Measurements from ENCODE around the gene SEPTIN2. TPM values are rescaled to one million over a fixed set of nuclear protein-coding genes. Genes with fewer than 3 reads are reported as not detected.
A peak's percentile ranks its signal among the peaks of the same experiment; 100 is the strongest.

SEPTIN2 gene
- total RNA-seq, 1 experiment from 2014 or later, result 353 TPM

DNA sequence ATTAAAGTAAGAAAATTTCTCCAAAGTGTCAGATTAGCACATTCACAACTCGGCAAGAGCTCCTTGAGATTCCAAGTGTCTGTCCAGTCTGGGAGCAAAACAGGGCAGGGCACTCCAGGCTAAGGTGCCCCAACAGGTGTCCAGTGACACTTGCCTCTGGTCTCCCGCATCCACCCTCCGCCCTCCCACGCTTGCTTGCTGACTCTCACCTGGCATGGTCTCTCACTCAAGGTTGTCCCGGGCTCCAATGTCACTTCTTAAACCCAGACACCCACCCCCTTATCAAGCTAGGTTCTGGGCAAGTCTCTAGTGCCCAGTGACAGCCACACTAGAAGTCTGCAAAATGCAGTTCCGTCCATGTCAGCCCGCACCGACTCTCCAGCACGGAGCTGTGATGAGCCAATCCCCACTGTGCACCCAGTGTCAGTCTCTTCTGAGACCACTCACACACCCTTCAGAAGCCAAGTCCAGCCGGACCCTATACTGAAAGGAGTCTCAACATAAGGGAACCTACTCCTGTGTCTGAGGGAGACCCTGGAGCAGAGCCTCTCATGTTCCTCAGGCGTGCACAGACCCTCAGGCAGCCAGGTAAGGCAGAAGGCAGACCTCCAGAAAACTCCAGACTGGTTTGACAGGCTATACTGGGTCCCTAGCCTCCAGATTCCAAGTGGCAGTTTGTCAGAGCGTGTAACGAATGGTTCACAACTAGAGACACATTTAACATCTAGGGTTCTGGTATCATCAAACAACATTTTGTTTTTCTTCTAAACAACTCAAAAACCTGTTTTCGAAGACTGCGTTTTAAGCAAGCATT lies 45.8 kb upstream of the SEPTIN2 start:
- Mint-ChIP-seq H3K4me3 (no peak overlapping the region), H3K4me1 (peaks cover 39% of the 10 kb centered on the region), H3K9me3 (no peaks in the 10 kb centered on the region), H3K36me3 (peaks cover 22% of the 10 kb centered on the region), H3K27me3 (ENCODE audit: low read depth) (no peaks in the 10 kb centered on the region), H3K27ac (no peak overlapping the region)
- ATAC-seq (no peak), DNase-seq (ENCODE audit: low spot score) (no peak)
- CTCF ChIA-PET, result interaction anchor here (0.6 kb wide), 1 partner anchor 13 kb away, joined by 3 read pairs; no protein-coding TSS in a partner anchor
- TF ChIP-seq SP1 (CRISPR knock-in tag; conservative IDR thresholded peaks at IDR 0.05) (no peak), FOXK1 (CRISPR knock-in tag; IDR thresholded peaks at IDR 0.05) (no peak), ZBTB21 (CRISPR knock-in tag; IDR thresholded peaks at IDR 0.05; ENCODE audit: borderline replicate concordance) (no peak), ELF4 (CRISPR knock-in tag; IDR thresholded peaks at IDR 0.05; ENCODE audit: low read depth) (no peak), ZNF396 (CRISPR knock-in tag; IDR thresholded peaks at IDR 0.05; ENCODE audit: borderline replicate concordance) (no peak), JAZF1 (CRISPR knock-in tag; IDR thresholded peaks at IDR 0.05) (no peak), RELA (CRISPR knock-in tag; IDR thresholded peaks at IDR 0.05; ENCODE audit: borderline replicate concordance) (no peak), NFATC4 (CRISPR knock-in tag; IDR thresholded peaks at IDR 0.05) (no peak), ZNF671 (CRISPR knock-in tag; IDR thresholded peaks at IDR 0.05) (no peak), NR3C1 (CRISPR knock-in tag; conservative IDR thresholded peaks at IDR 0.05; ENCODE audit: low read depth) (no peak), ZNF416 (CRISPR knock-in tag; IDR thresholded peaks at IDR 0.05) (no peak), CREM (CRISPR knock-in tag; IDR thresholded peaks at IDR 0.05) (no peak)
- TF ChIP-seq, protein P1, sequence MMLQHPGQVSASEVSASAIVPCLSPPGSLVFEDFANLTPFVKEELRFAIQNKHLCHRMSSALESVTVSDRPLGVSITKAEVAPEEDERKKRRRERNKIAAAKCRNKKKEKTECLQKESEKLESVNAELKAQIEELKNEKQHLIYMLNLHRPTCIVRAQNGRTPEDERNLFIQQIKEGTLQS (CRISPR knock-in tag; conservative IDR thresholded peaks at IDR 0.05), result no peak
- TF ChIP-seq, protein P2, sequence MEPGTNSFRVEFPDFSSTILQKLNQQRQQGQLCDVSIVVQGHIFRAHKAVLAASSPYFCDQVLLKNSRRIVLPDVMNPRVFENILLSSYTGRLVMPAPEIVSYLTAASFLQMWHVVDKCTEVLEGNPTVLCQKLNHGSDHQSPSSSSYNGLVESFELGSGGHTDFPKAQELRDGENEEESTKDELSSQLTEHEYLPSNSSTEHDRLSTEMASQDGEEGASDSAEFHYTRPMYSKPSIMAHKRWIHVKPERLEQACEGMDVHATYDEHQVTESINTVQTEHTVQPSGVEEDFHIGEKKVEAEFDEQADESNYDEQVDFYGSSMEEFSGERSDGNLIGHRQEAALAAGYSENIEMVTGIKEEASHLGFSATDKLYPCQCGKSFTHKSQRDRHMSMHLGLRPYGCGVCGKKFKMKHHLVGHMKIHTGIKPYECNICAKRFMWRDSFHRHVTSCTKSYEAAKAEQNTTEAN (CRISPR knock-in tag; IDR thresholded peaks at IDR 0.05), result no peak
- TF ChIP-seq, protein P3, sequence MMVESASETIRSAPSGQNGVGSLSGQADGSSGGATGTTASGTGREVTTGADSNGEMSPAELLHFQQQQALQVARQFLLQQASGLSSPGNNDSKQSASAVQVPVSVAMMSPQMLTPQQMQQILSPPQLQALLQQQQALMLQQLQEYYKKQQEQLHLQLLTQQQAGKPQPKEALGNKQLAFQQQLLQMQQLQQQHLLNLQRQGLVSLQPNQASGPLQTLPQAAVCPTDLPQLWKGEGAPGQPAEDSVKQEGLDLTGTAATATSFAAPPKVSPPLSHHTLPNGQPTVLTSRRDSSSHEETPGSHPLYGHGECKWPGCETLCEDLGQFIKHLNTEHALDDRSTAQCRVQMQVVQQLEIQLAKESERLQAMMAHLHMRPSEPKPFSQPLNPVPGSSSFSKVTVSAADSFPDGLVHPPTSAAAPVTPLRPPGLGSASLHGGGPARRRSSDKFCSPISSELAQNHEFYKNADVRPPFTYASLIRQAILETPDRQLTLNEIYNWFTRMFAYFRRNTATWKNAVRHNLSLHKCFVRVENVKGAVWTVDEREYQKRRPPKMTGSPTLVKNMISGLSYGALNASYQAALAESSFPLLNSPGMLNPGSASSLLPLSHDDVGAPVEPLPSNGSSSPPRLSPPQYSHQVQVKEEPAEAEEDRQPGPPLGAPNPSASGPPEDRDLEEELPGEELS (CRISPR knock-in tag; IDR thresholded peaks at IDR 0.05), result no peak
- POLR2A ChIA-PET, result no interaction called here

DNA sequence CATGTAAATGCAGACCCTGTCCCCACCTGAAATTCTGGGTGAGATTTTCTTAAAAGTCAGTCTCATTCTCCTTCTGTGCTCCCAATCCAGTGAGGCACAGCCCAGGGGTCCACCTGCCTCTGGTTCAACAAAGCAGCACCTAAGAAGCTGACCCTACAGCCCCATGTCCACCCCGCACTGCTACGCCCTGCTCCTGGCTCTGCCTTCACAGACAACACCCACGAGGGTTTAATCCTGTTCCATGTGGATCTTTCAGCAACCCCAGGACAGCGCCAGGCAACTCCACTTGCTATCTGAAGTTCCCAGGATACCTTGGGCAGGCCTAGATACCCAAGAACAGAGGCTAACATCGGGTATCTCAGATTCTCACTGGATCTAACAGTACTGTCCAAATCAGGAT lies 45.2 kb upstream of the SEPTIN2 start:
- H3K9me3 Mint-ChIP-seq, result peaks cover 5% of the 10 kb centered on the region; the same call in 1 of the 2 replicates
- peaks cover 37% of the 10 kb centered on the region for H3K4me1 Mint-ChIP-seq
- peak overlapping the region; percentile 78; the same call in 1 of the 2 replicates for H3K4me3 Mint-ChIP-seq
- H3K36me3 Mint-ChIP-seq, result peaks cover 18% of the 10 kb centered on the region
- no peak for DNase-seq (ENCODE audit: low spot score)
- no peak for ATAC-seq
- ChIA-PET CTCF (no interaction called here), POLR2A (no interaction called here)
- no peak overlapping the region for H3K27ac Mint-ChIP-seq
- H3K27me3 Mint-ChIP-seq (ENCODE audit: low read depth), result no peaks in the 10 kb centered on the region
- TF ChIP-seq ZNF396 (CRISPR knock-in tag; IDR thresholded peaks at IDR 0.05; ENCODE audit: borderline replicate concordance) (no peak), GABPB1 (CRISPR knock-in tag; IDR thresholded peaks at IDR 0.05) (no peak), ZNF138 (CRISPR knock-in tag; conservative IDR thresholded peaks at IDR 0.05) (no peak), TCF7 (CRISPR knock-in tag; IDR thresholded peaks at IDR 0.05; ENCODE audit: low read depth) (no peak), GTF2I (CRISPR knock-in tag; conservative IDR thresholded peaks at IDR 0.05) (no peak), ZNF317 (CRISPR knock-in tag; IDR thresholded peaks at IDR 0.05; ENCODE audit: borderline replicate concordance, low read depth) (no peak), ATF1 (CRISPR knock-in tag; IDR thresholded peaks at IDR 0.05) (no peak), RELA (CRISPR knock-in tag; IDR thresholded peaks at IDR 0.05; ENCODE audit: borderline replicate concordance) (no peak)
- TF ChIP-seq, protein P4, sequence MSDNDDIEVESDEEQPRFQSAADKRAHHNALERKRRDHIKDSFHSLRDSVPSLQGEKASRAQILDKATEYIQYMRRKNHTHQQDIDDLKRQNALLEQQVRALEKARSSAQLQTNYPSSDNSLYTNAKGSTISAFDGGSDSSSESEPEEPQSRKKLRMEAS (CRISPR knock-in tag; IDR thresholded peaks at IDR 0.05), result no peak
- TF ChIP-seq, protein P5, sequence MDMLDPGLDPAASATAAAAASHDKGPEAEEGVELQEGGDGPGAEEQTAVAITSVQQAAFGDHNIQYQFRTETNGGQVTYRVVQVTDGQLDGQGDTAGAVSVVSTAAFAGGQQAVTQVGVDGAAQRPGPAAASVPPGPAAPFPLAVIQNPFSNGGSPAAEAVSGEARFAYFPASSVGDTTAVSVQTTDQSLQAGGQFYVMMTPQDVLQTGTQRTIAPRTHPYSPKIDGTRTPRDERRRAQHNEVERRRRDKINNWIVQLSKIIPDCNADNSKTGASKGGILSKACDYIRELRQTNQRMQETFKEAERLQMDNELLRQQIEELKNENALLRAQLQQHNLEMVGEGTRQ (CRISPR knock-in tag; IDR thresholded peaks at IDR 0.05), result no peak
- TF ChIP-seq, protein P6, sequence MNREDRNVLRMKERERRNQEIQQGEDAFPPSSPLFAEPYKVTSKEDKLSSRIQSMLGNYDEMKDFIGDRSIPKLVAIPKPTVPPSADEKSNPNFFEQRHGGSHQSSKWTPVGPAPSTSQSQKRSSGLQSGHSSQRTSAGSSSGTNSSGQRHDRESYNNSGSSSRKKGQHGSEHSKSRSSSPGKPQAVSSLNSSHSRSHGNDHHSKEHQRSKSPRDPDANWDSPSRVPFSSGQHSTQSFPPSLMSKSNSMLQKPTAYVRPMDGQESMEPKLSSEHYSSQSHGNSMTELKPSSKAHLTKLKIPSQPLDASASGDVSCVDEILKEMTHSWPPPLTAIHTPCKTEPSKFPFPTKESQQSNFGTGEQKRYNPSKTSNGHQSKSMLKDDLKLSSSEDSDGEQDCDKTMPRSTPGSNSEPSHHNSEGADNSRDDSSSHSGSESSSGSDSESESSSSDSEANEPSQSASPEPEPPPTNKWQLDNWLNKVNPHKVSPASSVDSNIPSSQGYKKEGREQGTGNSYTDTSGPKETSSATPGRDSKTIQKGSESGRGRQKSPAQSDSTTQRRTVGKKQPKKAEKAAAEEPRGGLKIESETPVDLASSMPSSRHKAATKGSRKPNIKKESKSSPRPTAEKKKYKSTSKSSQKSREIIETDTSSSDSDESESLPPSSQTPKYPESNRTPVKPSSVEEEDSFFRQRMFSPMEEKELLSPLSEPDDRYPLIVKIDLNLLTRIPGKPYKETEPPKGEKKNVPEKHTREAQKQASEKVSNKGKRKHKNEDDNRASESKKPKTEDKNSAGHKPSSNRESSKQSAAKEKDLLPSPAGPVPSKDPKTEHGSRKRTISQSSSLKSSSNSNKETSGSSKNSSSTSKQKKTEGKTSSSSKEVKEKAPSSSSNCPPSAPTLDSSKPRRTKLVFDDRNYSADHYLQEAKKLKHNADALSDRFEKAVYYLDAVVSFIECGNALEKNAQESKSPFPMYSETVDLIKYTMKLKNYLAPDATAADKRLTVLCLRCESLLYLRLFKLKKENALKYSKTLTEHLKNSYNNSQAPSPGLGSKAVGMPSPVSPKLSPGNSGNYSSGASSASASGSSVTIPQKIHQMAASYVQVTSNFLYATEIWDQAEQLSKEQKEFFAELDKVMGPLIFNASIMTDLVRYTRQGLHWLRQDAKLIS (CRISPR knock-in tag; IDR thresholded peaks at IDR 0.05; ENCODE audit: borderline replicate concordance), result no peak
- TF ChIP-seq, protein P3 (CRISPR knock-in tag; IDR thresholded peaks at IDR 0.05), result no peak
